ENCODE measurements around the gene NTN5.

GRCh38 chr19:48719263-48720171 is 46.7 kb upstream of the NTN5 start, which contains the start of gene MAMSTR:
- TF ChIP-seq POLR2AphosphoS5 (IDR thresholded peaks at IDR 0.05; ENCODE audit: insufficient read depth in 1 of 2, low read depth in 1 of 2), result no peak
- no peak for TF ChIP-seq CTCF (IDR thresholded peaks at IDR 0.05)
- no peak for TF ChIP-seq POLR2A (IDR thresholded peaks at IDR 0.05)

Data from vagina (tissue), 2 donors.